HepG2 (cell line): ENCODE data around the gene MIPEP. TPM values are rescaled to one million over a fixed set of nuclear protein-coding genes. Genes with fewer than 3 reads are reported as not detected.

ENCODE experiments used
- ATAC-seq: fragments of 200-7000 bp; cut with Tn5 transposase; 3 replicates; pipeline ENCODE4 v1.9.1; 2020; ENCODE audit warnings: mild to moderate bottlenecking, moderate library complexity
- BruUV-seq: library from RNA; stranded (reverse); fragments of 400-500 nt; replicated peaks from 2 replicates; lab custom pipeline; 2021; lab: Mats Ljungman, UMichigan
- CTCF ChIA-PET: fragments of 300-600 bp; formaldehyde crosslinking; extraction: SDS; loops from one replicate; lab custom pipeline; 2021; ENCODE audit warnings: low total read pairs, inconsistent platforms, low intra/inter-chr PET ratio; lab: Yijun Ruan, JAX
- POLR2A ChIA-PET: fragments of 350-600 bp; sonication (Branson Sonifier 250); formaldehyde crosslinking; loops from one replicate; lab custom pipeline; 2020; ENCODE audit warnings: antibody characterized with exemption, inconsistent platforms; lab: Yijun Ruan, JAX
- DNase-seq: peaks from one replicate; pipeline ENCODE4 v3.0.0-alpha.2; 2015; ENCODE audit warnings: low spot score
- FAIRE-seq: peaks from 3 replicates; lab custom pipeline; 2011; peaks lifted over from hg19 to GRCh38; lab: Jason Lieb, UNC
- H2AFZ ChIP-seq: one replicate; pipeline ENCODE4 v1.6.1; 2011; ENCODE audit warnings: low read length, inconsistent platforms
- H3K27ac ChIP-seq: fragments of 300-600 bp; 3 replicates; pipeline ENCODE4 v1.8.0; 2011; ENCODE audit warnings: mixed run types, mild to moderate bottlenecking, mixed read lengths, low read length, inconsistent platforms; ENCODE audit not compliant: insufficient read depth; ENCODE audit errors: extremely low read length
- H3K27me3 ChIP-seq, 2 experiments: fragments of 200-600 bp in 1 of 2; 2 replicates in 1 of 2; 3 replicates in 1 of 2; pipeline versions ENCODE4 v1.6.0 to v1.8.0; 2011; ENCODE audit warnings: low read length in 2 of 2, mild to moderate bottlenecking in 2 of 2, moderate library complexity in 2 of 2, inconsistent platforms in 1 of 2; ENCODE audit not compliant: insufficient read depth in 2 of 2, control insufficient read depth in 1 of 2
- H3K36me3 ChIP-seq, 2 experiments: fragments of 200-600 bp in 1 of 2; replicated peaks in 1 of 2; 2 replicates in 1 of 2; 3 replicates in 1 of 2; pipeline versions ENCODE4 v1.5.1 to v1.8.0; 2011; ENCODE audit warnings: low read length in 2 of 2, inconsistent platforms in 1 of 2; ENCODE audit not compliant: insufficient read depth in 2 of 2, control insufficient read depth in 1 of 2
- H3K4me1 ChIP-seq: 2 replicates; pipeline ENCODE4 v1.5.1; 2012; ENCODE audit warnings: low read length, inconsistent platforms; ENCODE audit not compliant: insufficient read depth
- H3K4me2 ChIP-seq: 2 replicates; pipeline ENCODE4 v1.6.0; 2011; ENCODE audit warnings: low read depth, low read length, inconsistent platforms
- H3K4me3 ChIP-seq, 3 experiments: fragments of 200-600 bp in 1 of 3; sonication (generic), shearing (Covaris generic) in 1 of 3; replicated peaks in 1 of 3; 2 replicates each; pipeline ENCODE4 v1.5.1; 2011 to 2016; ENCODE audit warnings: low read length in 3 of 3, inconsistent platforms in 2 of 3, low read depth in 2 of 3, mild to moderate bottlenecking in 2 of 3, control low read depth in 1 of 3, mixed read lengths in 1 of 3; ENCODE audit not compliant: insufficient read depth in 1 of 3
- H3K79me2 ChIP-seq: one replicate; pipeline ENCODE4 v1.6.1; 2011; ENCODE audit warnings: low read length, inconsistent platforms; ENCODE audit not compliant: insufficient read depth
- H3K9ac ChIP-seq: 2 replicates; pipeline ENCODE4 v1.6.0; 2011; ENCODE audit warnings: mild to moderate bottlenecking, low read depth, low read length, inconsistent platforms; ENCODE audit not compliant: insufficient read depth
- H3K9me3 ChIP-seq: 2 replicates; pipeline ENCODE4 v1.5.1; 2012; ENCODE audit warnings: mild to moderate bottlenecking, low read length
- H4K20me1 ChIP-seq: 2 replicates; pipeline ENCODE4 v1.6.0; 2011; ENCODE audit warnings: inconsistent platforms, mild to moderate bottlenecking, low read length, moderate library complexity; ENCODE audit not compliant: insufficient read depth
- BCLAF1 ChIP-seq: fragments of 450-650 bp; IDR thresholded peaks from 2 replicates; pipeline ENCODE4 v1.6.1; 2017; ENCODE audit warnings: mild to moderate bottlenecking
- EEA1 ChIP-seq: sonication (generic); formaldehyde crosslinking; IDR thresholded peaks from 2 replicates; pipeline ENCODE4 v1.5.1; 2020; ENCODE audit warnings: mild to moderate bottlenecking, missing genetic modification reagents, borderline replicate concordance
- FOSL1 ChIP-seq: sonication (generic); formaldehyde crosslinking; IDR thresholded peaks from 2 replicates; pipeline ENCODE4 v1.9.0; 2021; ENCODE audit warnings: missing genetic modification reagents, borderline replicate concordance
- HINFP ChIP-seq: sonication (generic); formaldehyde crosslinking; IDR thresholded peaks from 2 replicates; pipeline ENCODE4 v1.4.0; 2020; ENCODE audit warnings: low read depth, mild to moderate bottlenecking, missing genetic modification reagents
- KAT2B ChIP-seq: fragments of 150-350 bp; IDR thresholded peaks from 2 replicates; pipeline ENCODE4 v1.6.1; 2014; ENCODE audit warnings: low read depth, low read length, borderline replicate concordance
- KLF13 ChIP-seq: sonication (generic); formaldehyde crosslinking; IDR thresholded peaks from 2 replicates; pipeline ENCODE4 v1.4.0; 2020; ENCODE audit warnings: mild to moderate bottlenecking, missing genetic modification reagents
- MYNN ChIP-seq: sonication (generic); formaldehyde crosslinking; IDR thresholded peaks from 2 replicates; pipeline ENCODE4 v1.4.0; 2020; ENCODE audit warnings: mild to moderate bottlenecking, low read depth, missing genetic modification reagents
- RNF219 ChIP-seq: sonication (generic); formaldehyde crosslinking; IDR thresholded peaks from 2 replicates; pipeline ENCODE4 v1.5.0; 2020; ENCODE audit warnings: mild to moderate bottlenecking, missing genetic modification reagents
- SAFB2 ChIP-seq: sonication (generic); formaldehyde crosslinking; IDR thresholded peaks from 2 replicates; pipeline ENCODE4 v1.5.1; 2020; ENCODE audit warnings: missing genetic modification reagents, low read depth, mild to moderate bottlenecking, borderline replicate concordance
- SIN3B ChIP-seq: fragments of 150-350 bp; IDR thresholded peaks from 2 replicates; pipeline ENCODE4 v1.6.1; 2014; ENCODE audit warnings: low read length
- THAP8 ChIP-seq: sonication (generic); formaldehyde crosslinking; IDR thresholded peaks from 2 replicates; pipeline ENCODE4 v1.5.1; 2020; ENCODE audit warnings: missing genetic modification reagents, mild to moderate bottlenecking, borderline replicate concordance
- ZBED4 ChIP-seq: sonication (generic); formaldehyde crosslinking; IDR thresholded peaks from 2 replicates; pipeline ENCODE4 v1.4.0; 2020; ENCODE audit warnings: missing genetic modification reagents, borderline replicate concordance
- ZNF674 ChIP-seq: sonication (generic); formaldehyde crosslinking; IDR thresholded peaks from 2 replicates; pipeline ENCODE4 v1.5.0; 2020; ENCODE audit warnings: low read depth, mild to moderate bottlenecking, missing genetic modification reagents
- ZNF792 ChIP-seq: IDR thresholded peaks from 2 replicates; pipeline ENCODE4 v1.6.1; 2016
- WGBS: methylation state at CpG from one replicate; pipeline ENCODE4 v1.1.6; 2017; ENCODE audit warnings: low lambda C conversion rate; 5-methylcytosine and 5-hydroxymethylcytosine counted together
- in situ Hi-C: cut with HindIII; loops from 2 replicates; pipeline ENCODE4 v1.10.0; 2017; ENCODE audit warnings: low pct_unique_long_range_greater_than_20kb; ENCODE audit not compliant: extremely low pct_ligation_motif_present
- intact Hi-C: fragments of 100-400 bp; cut with micrococcal nuclease; formaldehyde crosslinking; loops from one replicate; pipeline ENCODE4 v1.10.0; 2022; ENCODE audit not compliant: unreplicated experiment
- polyA plus RNA-seq, 8 experiments: library from polyadenylated mRNA; depleted of rRNA in 3 of 8; stranded (reverse) in 7 of 8; unstranded in 1 of 8; fragments of >200 nt; fragmentation: Illumina TruSeq in 4 of 8; extraction: Trizol in 4 of 8; gene quantifications; 2 replicates each; pipeline versions ENCODE4 v1.2.1 to v1.2.3, GENCODE V29; 2011 to 2016; ENCODE audit warnings: low read depth in 4 of 8, missing spikeins in 1 of 8, mixed read lengths in 1 of 8; ENCODE audit not compliant: insufficient read depth in 1 of 8
- total RNA-seq, 5 experiments: library from RNA; depleted of rRNA; stranded (reverse); fragments of >200 nt; fragmentation: Illumina TruSeq; extraction: Trizol; gene quantifications; 2 replicates each; pipeline ENCODE4 v1.2.3, GENCODE V29; 2016; ENCODE audit warnings: low read depth in 1 of 5

Gene MIPEP
- total and polyA plus RNA-seq, 2 of the 13 experiments (the other 11 are each of a cell fraction or from before 2014, with no cell fraction given): 9.3 to 24.1 TPM

- H3K36me3 ChIP-seq: peaks cover 0 to 4% of the 10 kb centered on the region in 2 experiments; a peak in 2 of 5 replicates
- H3K9ac ChIP-seq: no peak overlapping the region
- H3K27ac ChIP-seq: no peak overlapping the region
- BruUV-seq: no TSS peak
- no peaks in the 10 kb centered on the region for H3K9me3 ChIP-seq
- POLR2A ChIA-PET: no interaction called here
- intact Hi-C loops (no loop called here), in situ Hi-C loops (no loop called here)
- H3K79me2 ChIP-seq: no peaks in the 10 kb centered on the region
- no peaks in the 10 kb centered on the region for H3K27me3 ChIP-seq
- CTCF ChIA-PET: no interaction called here
- no peak for DNase-seq
- no peaks in the 10 kb centered on the region for H4K20me1 ChIP-seq
- WGBS: 96% methylated on average over 3 of the region's 3 CpGs
- no peak for FAIRE-seq
- H3K4me2 ChIP-seq: no peak overlapping the region
- no peak overlapping the region for H2AFZ ChIP-seq
- ATAC-seq: no peak
- no peak overlapping the region for H3K4me3 ChIP-seq
- peaks cover 19% of the 10 kb centered on the region for H3K4me1 ChIP-seq
- TF ChIP-seq ZBED4 (CRISPR knock-in tag): no peak
- TF ChIP-seq RNF219 (CRISPR knock-in tag): no peak
- TF ChIP-seq BCLAF1: no peak
- no peak for TF ChIP-seq ZNF792 (CRISPR knock-in tag)
- TF ChIP-seq MYNN (CRISPR knock-in tag): no peak
- no peak for TF ChIP-seq SIN3B
- TF ChIP-seq KLF13 (CRISPR knock-in tag): no peak
- no peak for TF ChIP-seq HINFP (CRISPR knock-in tag)
- no peak for TF ChIP-seq THAP8
- TF ChIP-seq EEA1 (CRISPR knock-in tag): no peak
- no peak for TF ChIP-seq SAFB2 (CRISPR knock-in tag)
- TF ChIP-seq ZNF674: no peak
- TF ChIP-seq FOSL1 (CRISPR knock-in tag): no peak
- TF ChIP-seq KAT2B: no peak
Measured at GRCh38 chr13:23855360-23855759, 33.8 kb downstream of the MIPEP start.
